NCI-H2227 (cell line): Measurements from ENCODE around the gene TMEM86B.
"Not testable (repeated sequence)": the region's sequence is repeated elsewhere in the genome, so short reads cannot be mapped to it uniquely, and the experiment has no call there.

Source experiments
- DNase-seq: peaks from one replicate; lab custom pipeline; 2025; ENCODE audit not compliant: unreplicated experiment; lab: John Stamatoyannopoulos, UW

TMEM86B gene

GRCh38 chr19:55223291-55224037, 5.1 kb downstream of the TMEM86B start:
- DNase-seq = no peak

- no peak for DNase-seq
Measured at GRCh38 chr19:55220525-55220924, 8.0 kb downstream of the TMEM86B start.

GRCh38 chr19:55216461-55217198, 11.9 kb downstream of the TMEM86B start:
- DNase-seq = peak; percentile 99

GRCh38 chr19:55213547-55213946, 15.0 kb downstream of the TMEM86B start:
- DNase-seq = no peak

GRCh38 chr19:55212447-55212846, 16.1 kb downstream of the TMEM86B start:
- DNase-seq = no peak

- DNase-seq = no peak
Measured at GRCh38 chr19:55209693-55210472, 18.7 kb downstream of the TMEM86B start.

- no peak for DNase-seq
Measured at GRCh38 chr19:55208880-55209692, 19.5 kb downstream of the TMEM86B start, which contains the start of gene PTPRH. Gene PTPRH, minus strand, starts transcription at chr19:55209501. Its CDS starts 68 bp downstream, at chr19:55209433.

- DNase-seq = peak; percentile 91
Measured at GRCh38 chr19:55206664-55207500, 21.7 kb downstream of the TMEM86B start.

GRCh38 chr19:55202199-55202598, 26.4 kb downstream of the TMEM86B start:
- DNase-seq = not testable (repeated sequence)

- DNase-seq = no peak
Measured at GRCh38 chr19:55199620-55200204, 28.9 kb downstream of the TMEM86B start.

GRCh38 chr19:55198651-55199050, 29.9 kb downstream of the TMEM86B start:
- no peak for DNase-seq

GRCh38 chr19:55197528-55197927, 31.0 kb downstream of the TMEM86B start:
- DNase-seq = peak; percentile 73

- DNase-seq = peak; percentile 49
Measured at GRCh38 chr19:55196803-55197202, 31.8 kb downstream of the TMEM86B start.

- DNase-seq = no peak
Measured at GRCh38 chr19:55193481-55193880, 35.1 kb downstream of the TMEM86B start.

GRCh38 chr19:55189403-55189835, 39.1 kb downstream of the TMEM86B start:
- DNase-seq = no peak

GRCh38 chr19:55188625-55189024, 39.9 kb downstream of the TMEM86B start:
- DNase-seq = no peak

GRCh38 chr19:55186080-55186479, 42.5 kb downstream of the TMEM86B start:
- DNase-seq = no peak

- no peak for DNase-seq
Measured at GRCh38 chr19:55181740-55182139, 46.8 kb downstream of the TMEM86B start.
